Measurements from ENCODE around the gene DBH.

DBH gene

DNA sequence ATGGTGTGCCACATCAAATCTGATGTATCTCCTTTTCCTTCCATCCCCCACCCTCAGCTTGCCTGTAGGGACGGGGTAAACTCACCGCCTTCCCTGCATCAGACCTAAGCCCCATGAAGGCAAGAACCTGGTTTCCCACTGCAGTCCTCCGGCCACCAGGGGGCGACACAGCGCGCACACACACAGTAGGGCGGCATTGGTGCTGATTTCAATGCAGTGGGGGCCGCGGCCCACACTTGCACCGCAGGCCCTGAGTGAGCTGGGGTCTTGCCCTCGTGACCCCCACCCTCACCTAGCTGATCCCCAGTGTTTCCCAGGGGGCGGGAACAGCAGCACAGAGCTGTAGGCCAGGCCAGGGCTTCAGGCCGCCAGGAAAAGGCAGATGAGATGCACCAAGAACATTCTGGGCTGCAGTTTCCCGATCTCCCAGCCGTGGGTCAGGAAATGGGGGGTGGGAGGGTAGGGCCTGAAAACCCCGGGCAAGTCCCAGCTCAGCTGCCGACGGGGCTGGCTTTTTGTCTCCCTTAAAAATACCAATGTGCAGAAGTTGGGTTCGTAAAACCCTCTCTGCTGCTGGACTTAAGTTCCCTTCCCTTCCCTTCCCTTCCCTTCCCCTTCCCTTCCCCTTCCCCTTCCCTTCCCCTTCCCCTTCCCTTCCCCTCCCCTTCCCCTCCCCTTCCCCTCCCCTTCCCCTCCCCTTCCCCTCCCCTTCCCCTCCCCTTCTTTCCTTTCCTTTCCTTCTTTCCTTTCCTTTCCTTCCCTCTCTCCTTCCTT is 46.5 kb upstream of the DBH start:
- Histone ChIP-seq H3K4me3 (replicated peaks; ENCODE audit: insufficient read depth, low read length) (no peak overlapping the region), H3K27me3 (ENCODE audit: insufficient read depth, poor library complexity, severe bottlenecking) (peaks cover 18% of the 10 kb centered on the region), H3K27ac (replicated peaks) (no peak overlapping the region)
- DNase-seq (ENCODE audit: low read depth in 1 of 2, low spot score in 1 of 2), result no peak
- TF ChIP-seq, protein P1, sequence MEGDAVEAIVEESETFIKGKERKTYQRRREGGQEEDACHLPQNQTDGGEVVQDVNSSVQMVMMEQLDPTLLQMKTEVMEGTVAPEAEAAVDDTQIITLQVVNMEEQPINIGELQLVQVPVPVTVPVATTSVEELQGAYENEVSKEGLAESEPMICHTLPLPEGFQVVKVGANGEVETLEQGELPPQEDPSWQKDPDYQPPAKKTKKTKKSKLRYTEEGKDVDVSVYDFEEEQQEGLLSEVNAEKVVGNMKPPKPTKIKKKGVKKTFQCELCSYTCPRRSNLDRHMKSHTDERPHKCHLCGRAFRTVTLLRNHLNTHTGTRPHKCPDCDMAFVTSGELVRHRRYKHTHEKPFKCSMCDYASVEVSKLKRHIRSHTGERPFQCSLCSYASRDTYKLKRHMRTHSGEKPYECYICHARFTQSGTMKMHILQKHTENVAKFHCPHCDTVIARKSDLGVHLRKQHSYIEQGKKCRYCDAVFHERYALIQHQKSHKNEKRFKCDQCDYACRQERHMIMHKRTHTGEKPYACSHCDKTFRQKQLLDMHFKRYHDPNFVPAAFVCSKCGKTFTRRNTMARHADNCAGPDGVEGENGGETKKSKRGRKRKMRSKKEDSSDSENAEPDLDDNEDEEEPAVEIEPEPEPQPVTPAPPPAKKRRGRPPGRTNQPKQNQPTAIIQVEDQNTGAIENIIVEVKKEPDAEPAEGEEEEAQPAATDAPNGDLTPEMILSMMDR (IDR thresholded peaks at IDR 0.05; ENCODE audit: insufficient read depth, low read length), result no peak

DNA sequence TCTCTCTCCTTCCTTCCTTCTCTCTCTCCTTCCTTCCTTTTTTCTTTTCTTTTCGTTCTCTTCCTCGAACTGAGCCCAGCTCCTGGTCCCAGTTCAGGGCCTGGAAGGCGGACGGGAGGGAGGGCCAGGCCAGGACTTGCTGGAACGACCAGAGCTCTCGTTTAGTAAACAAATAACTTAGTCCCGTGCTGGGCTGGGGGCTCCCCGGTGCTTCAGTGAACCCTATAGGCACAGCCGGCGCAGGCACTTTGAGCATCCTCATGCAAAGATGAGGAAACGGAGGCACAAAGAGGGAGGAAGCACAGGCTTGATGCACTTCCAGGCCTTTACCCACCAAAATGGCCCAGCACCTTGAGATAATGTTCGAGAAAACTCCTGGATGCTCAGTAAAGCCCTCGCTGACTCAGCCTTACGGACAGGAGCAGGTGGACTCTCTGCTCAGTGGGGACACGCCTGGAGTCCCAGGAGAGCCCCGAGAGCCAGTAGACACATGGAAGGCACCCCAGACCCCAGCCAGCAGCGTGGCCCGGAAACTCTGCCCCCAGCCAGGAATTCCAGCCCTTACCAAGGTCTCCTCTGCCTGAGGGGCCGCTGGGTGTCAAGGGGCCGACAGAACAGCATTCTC is 45.8 kb upstream of the DBH start:
- Histone ChIP-seq H3K4me3 (replicated peaks; ENCODE audit: insufficient read depth, low read length) (no peak overlapping the region), H3K27me3 (ENCODE audit: insufficient read depth, poor library complexity, severe bottlenecking) (peaks cover 12% of the 10 kb centered on the region), H3K27ac (replicated peaks) (no peak overlapping the region)
- TF ChIP-seq GABPA (IDR thresholded peaks at IDR 0.05; ENCODE audit: low read depth) (no peak), SPI1 (IDR thresholded peaks at IDR 0.05; ENCODE audit: borderline replicate concordance, low read depth) (no peak), POLR2AphosphoS5 (IDR thresholded peaks at IDR 0.05; ENCODE audit: low read depth) (no peak)
- TF ChIP-seq, protein P2, sequence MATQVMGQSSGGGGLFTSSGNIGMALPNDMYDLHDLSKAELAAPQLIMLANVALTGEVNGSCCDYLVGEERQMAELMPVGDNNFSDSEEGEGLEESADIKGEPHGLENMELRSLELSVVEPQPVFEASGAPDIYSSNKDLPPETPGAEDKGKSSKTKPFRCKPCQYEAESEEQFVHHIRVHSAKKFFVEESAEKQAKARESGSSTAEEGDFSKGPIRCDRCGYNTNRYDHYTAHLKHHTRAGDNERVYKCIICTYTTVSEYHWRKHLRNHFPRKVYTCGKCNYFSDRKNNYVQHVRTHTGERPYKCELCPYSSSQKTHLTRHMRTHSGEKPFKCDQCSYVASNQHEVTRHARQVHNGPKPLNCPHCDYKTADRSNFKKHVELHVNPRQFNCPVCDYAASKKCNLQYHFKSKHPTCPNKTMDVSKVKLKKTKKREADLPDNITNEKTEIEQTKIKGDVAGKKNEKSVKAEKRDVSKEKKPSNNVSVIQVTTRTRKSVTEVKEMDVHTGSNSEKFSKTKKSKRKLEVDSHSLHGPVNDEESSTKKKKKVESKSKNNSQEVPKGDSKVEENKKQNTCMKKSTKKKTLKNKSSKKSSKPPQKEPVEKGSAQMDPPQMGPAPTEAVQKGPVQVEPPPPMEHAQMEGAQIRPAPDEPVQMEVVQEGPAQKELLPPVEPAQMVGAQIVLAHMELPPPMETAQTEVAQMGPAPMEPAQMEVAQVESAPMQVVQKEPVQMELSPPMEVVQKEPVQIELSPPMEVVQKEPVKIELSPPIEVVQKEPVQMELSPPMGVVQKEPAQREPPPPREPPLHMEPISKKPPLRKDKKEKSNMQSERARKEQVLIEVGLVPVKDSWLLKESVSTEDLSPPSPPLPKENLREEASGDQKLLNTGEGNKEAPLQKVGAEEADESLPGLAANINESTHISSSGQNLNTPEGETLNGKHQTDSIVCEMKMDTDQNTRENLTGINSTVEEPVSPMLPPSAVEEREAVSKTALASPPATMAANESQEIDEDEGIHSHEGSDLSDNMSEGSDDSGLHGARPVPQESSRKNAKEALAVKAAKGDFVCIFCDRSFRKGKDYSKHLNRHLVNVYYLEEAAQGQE (IDR thresholded peaks at IDR 0.05; ENCODE audit: insufficient replicate concordance, low read depth), result no peak
- TF ChIP-seq, protein P1 (IDR thresholded peaks at IDR 0.05; ENCODE audit: insufficient read depth, low read length), result no peak
- DNase-seq (ENCODE audit: low read depth in 1 of 2, low spot score in 1 of 2), result no peak

DNA sequence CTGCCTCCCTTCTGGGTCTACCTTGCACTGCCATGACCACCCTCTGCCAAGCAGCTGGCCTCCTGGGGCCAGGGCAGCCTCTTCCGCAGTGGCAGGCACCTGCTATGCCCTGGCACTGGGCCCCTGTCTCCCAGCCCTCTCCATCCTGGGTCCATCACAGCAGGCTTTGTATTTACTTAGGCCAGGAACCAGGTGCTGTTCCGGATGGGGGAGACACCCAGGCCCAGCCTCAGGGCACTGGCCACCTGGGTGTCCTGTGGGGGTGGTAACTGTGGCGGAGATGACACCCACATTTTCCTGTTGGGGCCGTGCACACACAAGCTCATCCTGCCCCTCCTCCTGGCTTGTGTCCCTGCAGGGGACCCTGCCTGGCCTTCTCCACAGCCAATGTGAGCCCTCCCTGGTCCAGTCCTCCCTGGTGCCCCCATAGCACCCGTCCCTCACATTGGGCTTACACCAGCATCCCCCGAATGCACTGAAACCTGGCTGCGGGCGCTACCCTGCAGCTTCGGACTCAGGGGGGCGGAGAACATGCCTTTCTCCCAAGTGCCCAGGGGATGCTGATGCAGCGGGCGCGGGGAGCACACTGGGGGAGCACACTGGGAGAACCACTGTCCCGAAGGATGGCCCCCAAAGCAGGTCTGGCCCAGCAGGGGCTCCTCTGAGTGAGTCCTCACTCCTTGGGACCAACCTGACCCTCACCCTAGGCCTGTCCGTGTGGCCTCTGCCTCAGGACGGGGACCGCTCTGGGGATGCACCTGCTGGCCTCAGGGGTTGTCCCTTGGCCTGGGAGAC is 44.9 kb upstream of the DBH start:
- Histone ChIP-seq H3K27me3 (ENCODE audit: insufficient read depth, poor library complexity, severe bottlenecking) (peaks cover 2% of the 10 kb centered on the region), H3K4me3 (replicated peaks; ENCODE audit: insufficient read depth, low read length) (no peak overlapping the region), H3K27ac (replicated peaks) (no peak overlapping the region)
- TF ChIP-seq SPI1 (IDR thresholded peaks at IDR 0.05; ENCODE audit: borderline replicate concordance, low read depth), result no peak
- no peak for TF ChIP-seq POLR2AphosphoS5 (IDR thresholded peaks at IDR 0.05; ENCODE audit: low read depth)
- TF ChIP-seq, protein P2 (IDR thresholded peaks at IDR 0.05; ENCODE audit: insufficient replicate concordance, low read depth), result no peak
- TF ChIP-seq GABPA (IDR thresholded peaks at IDR 0.05; ENCODE audit: low read depth), result no peak
- TF ChIP-seq, protein P1 (IDR thresholded peaks at IDR 0.05; ENCODE audit: insufficient read depth, low read length), result no peak
- DNase-seq (ENCODE audit: low read depth in 1 of 2, low spot score in 1 of 2), result no peak
